ENCODE measurements around the gene NARS2.
"Not testable (repeated sequence)": the region's sequence is repeated elsewhere in the genome, so short reads cannot be mapped to it uniquely, and the experiment has no call there.

Gene NARS2

GRCh38 chr11:78574386-78575381 lies at the start of gene NARS2:
TSS of gene NARS2 (minus strand) at chr11:78574864. CDS start at chr11:78574488, 376 bp downstream.
- DNase-seq (ENCODE audit: low read depth, low spot score), result peak; percentile 98

GRCh38 chr11:78622666-78623065 lies 48.0 kb upstream of the NARS2 start:
- DNase-seq (ENCODE audit: low read depth, low spot score), result no peak

GRCh38 chr11:78620159-78620558 lies 45.5 kb upstream of the NARS2 start:
- no peak for DNase-seq (ENCODE audit: low read depth, low spot score)

DNA sequence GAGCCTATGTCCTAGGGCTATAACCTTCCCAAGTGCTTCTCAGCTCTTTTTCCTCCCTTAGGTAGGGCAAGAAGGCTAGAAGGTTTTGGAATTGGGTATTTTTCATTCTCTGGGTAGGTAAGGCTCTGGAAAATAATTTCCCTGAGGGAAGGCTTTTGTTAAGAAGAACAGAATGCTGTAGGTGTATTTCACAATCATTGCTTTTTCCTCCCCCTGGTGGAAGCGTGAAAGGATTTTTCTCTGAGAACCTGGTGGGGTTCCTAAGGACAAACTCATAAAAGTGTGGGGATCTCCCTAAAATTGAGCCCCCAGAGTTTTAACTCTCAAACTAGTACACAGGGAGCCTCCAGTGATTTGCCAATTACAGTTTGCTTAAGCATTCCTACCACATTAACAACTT lies 41.1 kb upstream of the NARS2 start:
- no peak for DNase-seq (ENCODE audit: low read depth, low spot score)

DNA sequence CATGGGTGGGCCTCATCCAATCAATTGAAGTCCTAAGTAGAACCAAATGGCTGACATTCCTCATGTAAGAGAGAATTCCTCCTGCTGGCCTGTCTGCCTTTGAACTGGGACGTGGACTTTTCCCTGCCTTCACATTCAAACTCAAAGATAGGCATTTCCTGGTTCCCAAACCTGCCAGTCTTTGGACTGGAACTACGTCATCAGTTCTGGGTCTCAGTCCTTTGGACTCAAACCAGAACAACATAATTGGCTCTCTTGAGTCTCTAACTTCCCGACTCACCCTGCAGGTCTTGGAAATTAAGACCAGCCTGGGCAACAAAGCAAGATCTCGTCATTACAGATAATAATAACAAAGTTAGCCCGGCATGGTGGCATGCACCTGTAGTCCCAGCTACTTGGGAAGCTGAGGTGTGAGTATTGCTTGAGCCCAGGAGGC lies 38.7 kb upstream of the NARS2 start:
- no peak for DNase-seq (ENCODE audit: low read depth, low spot score)

GRCh38 chr11:78612721-78613377 lies 38.2 kb upstream of the NARS2 start:
- no peak for DNase-seq (ENCODE audit: low read depth, low spot score)

DNA sequence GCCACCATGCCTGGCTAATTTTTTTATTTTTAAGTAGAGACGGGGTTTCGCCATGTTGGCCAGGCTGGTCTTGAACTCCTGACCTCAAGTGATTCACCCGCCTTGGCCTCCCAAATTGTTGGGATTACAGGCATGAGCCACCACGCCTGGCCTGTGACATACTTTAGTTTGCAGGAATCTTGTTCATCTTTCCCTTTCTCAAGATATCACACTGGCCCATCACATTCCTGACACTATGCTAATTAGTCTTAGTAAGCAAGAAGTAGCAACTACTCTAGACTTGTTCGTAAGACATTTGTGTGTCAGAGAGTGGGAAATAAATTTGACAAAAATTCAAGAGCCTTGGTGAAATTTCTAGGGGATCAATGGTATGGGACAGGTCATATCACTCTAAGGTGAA lies 34.7 kb upstream of the NARS2 start:
- not testable (repeated sequence) for DNase-seq (ENCODE audit: low read depth, low spot score)

GRCh38 chr11:78607696-78608095 lies 33.0 kb upstream of the NARS2 start:
- DNase-seq (ENCODE audit: low read depth, low spot score), result no peak

- no peak for DNase-seq (ENCODE audit: low read depth, low spot score)
Observed at GRCh38 chr11:78606667-78607066, 32.0 kb upstream of the NARS2 start.

- DNase-seq (ENCODE audit: low read depth, low spot score), result no peak
Observed at GRCh38 chr11:78605296-78605695, 30.6 kb upstream of the NARS2 start.

DNA sequence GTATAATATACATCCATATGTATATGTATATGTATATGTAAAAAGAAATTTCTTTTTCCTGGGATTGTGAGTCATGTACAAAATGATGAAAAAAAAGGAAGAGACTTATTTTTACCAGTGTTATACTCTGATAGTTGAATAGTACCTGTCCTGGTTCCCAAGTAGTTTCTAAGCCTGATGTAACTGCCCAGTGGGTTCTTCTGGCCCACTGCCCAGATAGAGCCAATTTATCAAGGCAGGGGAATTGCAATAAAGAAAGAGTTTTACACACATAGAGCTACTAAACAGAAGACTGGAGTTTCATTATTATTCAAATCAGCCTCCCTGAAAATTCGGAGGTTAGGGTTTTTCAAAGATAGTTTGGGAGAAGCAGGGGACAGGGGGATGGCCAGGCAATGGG lies 29.1 kb upstream of the NARS2 start:
- no peak for DNase-seq (ENCODE audit: low read depth, low spot score)

DNA sequence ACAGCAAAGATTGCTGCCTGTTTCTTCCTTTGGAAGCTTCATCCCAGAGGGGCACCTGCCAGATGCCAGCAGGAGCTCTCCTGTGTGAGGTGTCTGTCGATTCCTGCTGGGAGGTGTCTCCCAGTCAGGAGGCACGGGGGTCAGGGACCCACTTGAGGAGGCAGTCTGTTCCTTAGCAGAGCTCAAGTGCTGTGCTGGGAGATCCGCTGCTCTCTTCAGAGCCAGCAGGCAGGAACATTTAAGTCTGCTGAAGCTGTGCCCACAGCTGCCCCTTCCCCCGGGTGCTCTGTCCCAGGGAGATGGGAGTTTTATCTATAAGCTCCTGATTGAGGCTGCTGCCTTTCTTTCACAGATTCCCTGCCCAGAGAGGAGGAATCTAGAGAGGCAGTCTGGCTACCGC lies 28.1 kb upstream of the NARS2 start:
- not testable (repeated sequence) for DNase-seq (ENCODE audit: low read depth, low spot score)

DNA sequence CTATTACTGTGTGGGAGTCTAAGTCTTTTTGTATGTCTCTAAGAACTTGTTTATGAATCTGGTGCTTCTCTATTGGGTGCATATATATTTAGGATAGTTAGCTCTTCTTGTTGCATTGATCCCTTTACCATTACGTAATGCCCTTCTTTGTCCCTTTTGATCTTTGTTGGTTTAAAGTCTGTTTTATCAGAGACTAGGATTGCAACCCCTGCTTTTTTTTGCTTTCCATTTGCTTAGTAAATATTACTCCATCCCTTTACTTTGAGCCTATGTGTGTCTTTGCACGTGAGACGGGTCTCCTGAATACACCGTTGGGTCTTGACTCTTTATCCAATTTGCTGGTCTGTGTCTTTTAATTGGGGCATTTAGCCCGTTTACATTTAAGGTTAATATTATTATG lies 26.4 kb upstream of the NARS2 start:
- not testable (repeated sequence) for DNase-seq (ENCODE audit: low read depth, low spot score)

DNA sequence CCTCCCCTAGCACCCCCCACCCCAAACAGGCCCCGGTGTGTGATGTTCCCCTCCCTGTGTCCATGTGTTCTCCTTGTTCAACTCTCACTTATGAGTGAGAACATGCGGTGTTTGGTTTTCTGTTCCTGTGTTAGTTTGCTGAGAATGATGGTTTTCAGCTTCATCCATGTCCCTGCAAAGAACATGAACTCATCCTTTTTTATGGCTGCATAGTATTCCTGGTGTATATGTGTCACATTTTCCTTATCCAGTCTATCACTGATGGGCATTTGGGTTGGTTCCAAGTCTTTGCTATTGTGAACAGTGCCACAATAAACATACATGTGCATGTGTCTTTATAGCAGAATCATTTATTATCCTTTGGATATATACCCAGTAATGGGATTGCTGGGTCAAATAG lies 22.9 kb upstream of the NARS2 start:
- DNase-seq (ENCODE audit: low read depth, low spot score), result not testable (repeated sequence)

- no peak for DNase-seq (ENCODE audit: low read depth, low spot score)
Observed at GRCh38 chr11:78595436-78596130, 20.9 kb upstream of the NARS2 start.

DNA sequence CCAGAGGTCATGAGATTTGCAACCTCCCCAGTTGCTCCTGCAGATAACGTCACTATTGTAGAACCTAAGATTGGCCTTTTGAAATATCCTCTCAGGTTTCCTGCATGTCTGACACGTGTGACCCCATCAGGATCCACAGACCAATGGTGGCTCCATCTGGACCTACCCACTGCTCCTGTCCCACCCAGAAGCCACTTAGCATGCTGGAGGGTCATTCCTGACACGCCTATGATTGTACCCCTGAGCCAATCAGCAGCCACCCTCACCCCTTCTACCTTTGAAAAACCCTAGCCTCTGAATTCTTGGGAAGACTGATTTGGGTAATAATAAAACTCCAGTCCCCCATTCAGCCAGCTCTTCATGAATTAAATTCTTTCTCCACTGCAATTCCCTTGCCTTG lies 20.1 kb upstream of the NARS2 start:
- DNase-seq (ENCODE audit: low read depth, low spot score), result no peak

DNA sequence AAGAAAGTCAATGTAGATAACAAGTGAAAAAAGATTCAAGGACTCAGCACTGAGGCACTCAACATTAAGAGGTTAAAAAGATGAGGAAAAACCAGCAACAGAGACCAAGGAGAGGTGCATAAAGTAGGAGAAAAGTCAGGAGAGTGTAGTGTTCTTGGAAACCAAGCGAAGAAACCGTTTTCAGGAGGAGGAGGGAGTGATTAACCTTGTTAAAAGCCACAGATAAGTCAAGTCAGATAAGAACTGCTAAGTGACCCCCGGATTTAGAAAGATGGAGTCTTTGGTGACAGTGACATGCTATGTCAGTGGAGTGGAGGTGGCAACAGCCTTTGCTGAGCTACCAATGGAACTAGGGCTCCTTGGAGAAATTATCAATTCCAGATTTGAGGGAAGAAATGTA lies 13.9 kb upstream of the NARS2 start:
- DNase-seq (ENCODE audit: low read depth, low spot score), result no peak

GRCh38 chr11:78587446-78587845 lies 12.8 kb upstream of the NARS2 start:
- no peak for DNase-seq (ENCODE audit: low read depth, low spot score)

DNA sequence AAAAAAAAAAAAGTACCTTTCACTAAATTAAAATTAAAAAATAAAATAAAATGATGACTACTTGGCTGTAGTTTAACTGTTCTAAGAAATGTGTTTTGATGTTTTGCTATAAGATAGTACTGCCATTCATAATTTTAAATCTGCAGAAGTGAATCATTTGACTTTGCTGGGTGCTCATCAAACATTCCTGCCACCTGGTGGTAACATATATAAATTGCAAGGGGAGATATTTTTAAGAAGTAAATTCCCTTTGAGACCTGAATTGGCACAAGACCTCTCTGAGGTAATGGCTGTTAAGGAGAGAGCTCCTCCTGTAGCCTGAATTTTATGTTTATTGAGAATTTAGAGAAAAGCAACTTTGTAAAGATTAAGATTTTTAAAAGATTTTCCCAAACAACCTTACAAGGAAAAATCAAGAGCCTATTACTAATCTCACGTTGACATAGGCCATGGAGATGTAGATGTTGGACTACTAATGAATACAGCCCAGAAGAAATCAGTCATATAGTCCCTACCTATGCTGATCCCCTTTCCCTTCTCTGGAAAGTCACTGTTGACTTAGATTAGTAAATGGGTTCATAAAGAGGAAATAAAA lies 11.9 kb upstream of the NARS2 start:
- DNase-seq (ENCODE audit: low read depth, low spot score), result no peak

GRCh38 chr11:78583889-78584288 lies 9.2 kb upstream of the NARS2 start:
- no peak for DNase-seq (ENCODE audit: low read depth, low spot score)

DNA sequence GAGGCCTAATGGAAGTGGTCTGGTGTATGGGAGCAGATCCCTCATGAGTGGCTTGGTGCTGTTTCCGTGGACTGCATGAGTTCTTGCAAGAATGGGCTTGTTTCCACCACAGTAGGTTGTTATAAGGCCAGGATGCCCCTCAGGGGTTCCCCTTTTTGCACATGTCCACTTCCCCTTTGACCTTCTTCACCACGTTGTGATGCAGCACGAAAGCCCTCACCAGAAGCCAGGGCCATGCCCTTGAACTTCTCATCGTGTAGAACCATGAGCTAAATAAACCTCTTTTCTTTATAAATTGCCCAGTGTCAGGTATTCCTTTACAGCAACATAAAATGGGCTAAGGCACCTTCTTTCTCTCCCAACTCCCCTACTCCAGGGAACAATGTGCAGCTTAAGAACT lies 2.8 kb upstream of the NARS2 start:
- DNase-seq (ENCODE audit: low read depth, low spot score), result no peak
